GM12875 (cell line): ENCODE measurements around the gene CXCL14.

Source experiments
- H3K4me3 ChIP-seq: one replicate; pipeline ENCODE4 v1.5.1; 2011; ENCODE audit warnings: low read depth, low read length, control low read depth
- TF ChIP-seq, protein P1 (sequence below): IDR thresholded peaks from 2 replicates; pipeline ENCODE4 v1.5.1; 2011; ENCODE audit warnings: low read depth, mild to moderate bottlenecking, control low read depth, inconsistent platforms, low read length, moderate library complexity, borderline replicate concordance; ENCODE audit not compliant: insufficient read depth

The CXCL14 gene

DNA sequence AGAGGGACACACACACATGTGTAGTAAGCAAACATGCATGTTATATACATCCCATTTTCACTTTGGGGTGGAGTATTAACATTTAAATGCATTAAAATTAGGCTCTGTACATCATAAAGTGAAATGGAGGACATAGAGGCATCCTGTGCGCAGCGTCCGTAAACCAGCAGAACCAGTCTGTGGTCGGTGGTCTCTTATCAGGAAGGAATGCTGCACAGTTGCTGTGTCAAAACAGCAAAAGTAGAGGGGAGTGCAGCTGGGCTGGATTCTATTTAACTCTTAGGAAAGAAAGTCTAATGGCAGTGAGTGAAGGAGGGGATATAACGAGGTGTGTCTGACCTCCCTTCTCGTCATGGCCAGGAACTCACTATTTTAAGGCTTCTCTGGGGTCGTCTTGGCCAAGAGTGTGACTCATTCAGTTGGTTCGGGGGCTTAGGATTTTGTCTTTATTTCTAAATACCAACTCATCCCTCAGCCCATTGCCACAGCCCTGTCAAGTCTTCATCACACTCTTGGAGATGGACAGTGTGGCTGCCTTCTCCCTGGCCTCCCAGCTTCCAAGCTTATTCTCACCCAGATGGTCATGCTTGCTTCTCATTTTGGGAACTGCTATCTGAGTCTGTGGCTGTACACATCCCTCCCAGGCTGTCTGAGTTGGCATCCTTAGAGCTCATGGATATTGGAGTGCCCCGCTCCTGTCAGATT is 20.1 kb upstream of the CXCL14 start:
- TF ChIP-seq, protein P1, sequence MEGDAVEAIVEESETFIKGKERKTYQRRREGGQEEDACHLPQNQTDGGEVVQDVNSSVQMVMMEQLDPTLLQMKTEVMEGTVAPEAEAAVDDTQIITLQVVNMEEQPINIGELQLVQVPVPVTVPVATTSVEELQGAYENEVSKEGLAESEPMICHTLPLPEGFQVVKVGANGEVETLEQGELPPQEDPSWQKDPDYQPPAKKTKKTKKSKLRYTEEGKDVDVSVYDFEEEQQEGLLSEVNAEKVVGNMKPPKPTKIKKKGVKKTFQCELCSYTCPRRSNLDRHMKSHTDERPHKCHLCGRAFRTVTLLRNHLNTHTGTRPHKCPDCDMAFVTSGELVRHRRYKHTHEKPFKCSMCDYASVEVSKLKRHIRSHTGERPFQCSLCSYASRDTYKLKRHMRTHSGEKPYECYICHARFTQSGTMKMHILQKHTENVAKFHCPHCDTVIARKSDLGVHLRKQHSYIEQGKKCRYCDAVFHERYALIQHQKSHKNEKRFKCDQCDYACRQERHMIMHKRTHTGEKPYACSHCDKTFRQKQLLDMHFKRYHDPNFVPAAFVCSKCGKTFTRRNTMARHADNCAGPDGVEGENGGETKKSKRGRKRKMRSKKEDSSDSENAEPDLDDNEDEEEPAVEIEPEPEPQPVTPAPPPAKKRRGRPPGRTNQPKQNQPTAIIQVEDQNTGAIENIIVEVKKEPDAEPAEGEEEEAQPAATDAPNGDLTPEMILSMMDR: no peak
- H3K4me3 ChIP-seq: no peak overlapping the region

DNA sequence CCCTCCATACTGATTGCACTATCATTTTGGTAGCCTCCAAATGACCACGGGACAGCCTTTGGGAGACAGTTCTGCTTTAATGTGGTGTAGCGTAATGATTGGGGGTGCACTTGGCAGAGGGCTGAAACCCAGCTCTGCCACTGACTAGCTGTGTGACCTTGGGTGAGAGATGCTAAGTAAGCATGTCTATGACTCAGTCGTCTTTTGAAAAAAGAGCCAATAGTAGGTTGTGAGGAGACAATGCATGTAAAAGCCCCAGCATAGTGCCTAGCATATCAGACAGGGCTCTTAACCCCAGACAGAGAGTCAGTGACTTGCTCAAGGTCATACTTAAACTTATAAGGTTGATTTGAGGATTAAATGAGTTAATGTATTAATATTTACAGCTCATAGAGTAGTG is 18.0 kb upstream of the CXCL14 start:
- TF ChIP-seq, protein P1: no peak
- no peak overlapping the region for H3K4me3 ChIP-seq

DNA sequence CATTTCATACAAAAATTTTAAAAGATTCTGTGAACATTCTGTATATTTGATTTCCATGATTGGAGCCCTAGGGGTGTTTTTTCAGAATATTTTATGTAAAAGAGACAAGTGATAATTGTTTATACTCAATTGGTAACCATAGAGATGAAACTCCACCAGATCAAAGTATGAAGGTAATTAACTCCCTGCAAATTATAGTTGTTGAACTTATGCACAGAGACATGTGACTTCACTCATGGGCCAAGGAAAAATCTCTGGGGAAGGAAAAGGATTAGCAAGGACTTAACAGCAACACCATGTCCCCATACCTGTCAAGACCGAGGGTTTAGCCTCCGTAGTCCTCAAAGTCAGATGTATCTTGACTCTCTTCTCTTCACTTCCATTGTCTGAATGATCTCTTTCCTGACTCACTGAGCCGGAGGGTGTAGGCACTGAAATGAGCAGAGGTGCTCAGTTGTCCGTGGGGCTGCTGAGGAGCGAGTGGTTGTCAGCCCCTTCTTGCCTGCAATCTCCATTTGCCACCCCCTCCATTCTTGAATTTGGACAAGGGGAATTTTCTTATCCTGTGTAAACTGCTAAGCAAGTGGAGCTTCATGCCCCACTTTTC is 17.5 kb upstream of the CXCL14 start:
- TF ChIP-seq, protein P1: no peak
- H3K4me3 ChIP-seq: no peak overlapping the region

DNA sequence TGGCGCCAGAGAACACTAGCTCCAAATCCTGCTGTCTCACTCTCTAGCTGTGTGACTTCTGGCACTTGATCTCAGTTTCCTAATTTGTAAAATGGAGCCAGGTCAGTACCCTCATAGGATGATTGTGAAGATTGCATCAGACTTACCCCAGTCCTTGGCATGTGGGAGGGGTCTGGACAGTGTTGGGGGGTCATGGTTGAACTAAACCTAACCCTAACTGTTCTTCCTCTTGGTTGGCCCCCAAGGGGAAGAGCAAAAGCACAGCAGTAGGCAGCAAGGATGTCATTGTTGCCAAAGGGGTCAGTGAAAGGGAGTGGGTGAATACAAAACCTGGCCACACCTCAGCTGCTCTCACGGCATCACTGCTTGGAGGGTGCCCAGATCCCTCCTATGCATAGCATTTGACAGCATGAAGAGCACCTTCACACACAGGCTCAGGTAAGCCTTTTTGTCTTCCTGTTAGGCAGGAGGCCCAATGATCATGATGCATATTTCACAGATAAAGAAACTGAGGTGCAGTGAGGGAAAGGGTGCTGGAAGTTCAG is 15.7 kb upstream of the CXCL14 start:
- TF ChIP-seq, protein P1: no peak
- H3K4me3 ChIP-seq: no peak overlapping the region

DNA sequence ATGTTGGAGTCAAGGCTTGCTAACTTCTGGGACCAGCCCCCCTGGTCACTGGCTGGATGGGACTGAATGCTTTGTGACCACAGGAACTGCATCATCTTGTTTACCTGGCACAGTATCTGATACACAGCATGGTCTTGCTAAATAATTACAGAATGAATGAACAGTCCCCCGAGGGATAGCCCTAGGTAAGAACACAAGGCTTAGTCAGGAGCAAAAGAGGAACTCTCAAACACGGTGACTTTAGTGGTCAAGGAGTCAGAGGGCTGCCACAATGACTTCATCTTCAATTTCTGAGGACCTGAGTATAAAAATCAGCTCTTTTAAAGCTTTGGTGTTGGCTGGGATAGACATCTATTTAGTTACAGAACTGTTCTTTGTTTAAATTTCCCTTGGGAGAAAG is 15.1 kb upstream of the CXCL14 start:
- TF ChIP-seq, protein P1: no peak
- no peak overlapping the region for H3K4me3 ChIP-seq

DNA sequence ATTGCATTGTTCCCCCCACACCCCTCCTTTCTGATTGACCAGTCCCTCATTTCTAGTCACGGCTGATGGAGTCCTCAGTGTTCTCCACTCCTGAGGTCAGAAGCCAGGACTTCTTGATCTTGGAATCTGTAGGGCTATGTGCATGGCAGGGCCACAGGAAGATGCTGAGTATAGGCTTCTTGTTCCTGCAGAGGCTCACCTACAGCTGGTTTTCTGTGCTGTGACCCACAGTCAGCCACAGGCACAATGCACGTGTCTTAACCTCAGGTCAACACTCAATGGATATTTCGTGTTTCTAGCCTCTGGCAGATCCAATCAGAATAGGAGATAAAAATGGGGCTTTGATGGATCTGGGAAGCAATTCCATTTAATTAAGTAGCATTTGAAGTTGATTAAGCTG is 14.3 kb upstream of the CXCL14 start:
- H3K4me3 ChIP-seq: no peak overlapping the region
- TF ChIP-seq, protein P1: no peak

DNA sequence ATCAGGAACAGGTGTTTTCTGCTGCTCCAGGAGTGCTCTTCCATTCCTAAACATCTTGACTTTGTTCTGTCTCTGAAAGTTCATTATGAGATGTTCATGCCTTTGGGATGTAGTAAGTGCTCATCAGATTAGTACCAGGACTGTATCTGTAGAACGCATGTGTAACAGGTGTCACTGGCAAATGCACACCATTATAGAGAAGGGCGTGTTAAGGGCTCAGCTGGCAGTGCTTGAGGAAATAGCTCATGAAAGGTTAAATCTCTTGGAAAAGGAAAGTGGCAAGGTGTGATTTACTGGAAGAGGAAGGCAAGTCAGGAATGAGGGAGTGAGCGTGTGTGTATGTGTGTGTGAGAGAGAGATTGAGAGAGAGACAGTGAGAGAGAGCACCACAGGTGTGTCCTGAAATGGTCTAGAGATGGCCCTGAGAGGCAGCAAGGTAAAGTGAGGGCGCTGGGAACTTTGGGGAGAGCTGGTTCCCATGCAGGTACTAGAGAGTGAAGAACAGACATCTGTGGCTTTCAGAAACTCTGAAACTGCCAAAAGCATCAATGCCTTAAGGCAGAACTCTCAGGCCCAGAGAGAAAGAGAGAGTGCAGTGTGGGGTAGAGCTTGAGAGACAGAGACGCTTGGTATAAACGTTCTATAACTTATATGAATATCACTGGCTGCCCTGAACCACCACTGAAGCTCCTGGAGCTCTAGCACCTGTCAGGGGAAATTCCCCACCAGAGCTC is 13.7 kb upstream of the CXCL14 start:
- no peak overlapping the region for H3K4me3 ChIP-seq
- TF ChIP-seq, protein P1: no peak
